CD4-positive, alpha-beta T cell (primary cell): ENCODE data around the gene RAD51B. TPM values are rescaled to one million over a fixed set of nuclear protein-coding genes. Genes with fewer than 3 reads are reported as not detected.

Experiments
- ATAC-seq: fragments of 200-7000 bp; cut with Tn5 transposase; one replicate; pipeline ENCODE4 v1.10.0; 2022; ENCODE audit warnings: mild to moderate bottlenecking; ENCODE audit not compliant: poor library complexity
- CTCF ChIA-PET: fragments of 350-600 bp; sonication (Branson Sonifier 250); formaldehyde crosslinking; loops from one replicate; lab custom pipeline; 2021; ENCODE audit warnings: antibody characterized with exemption, inconsistent platforms; lab: Charles Lee
- POLR2A ChIA-PET: fragments of 350-600 bp; sonication (Branson Sonifier 250); formaldehyde crosslinking; loops from one replicate; lab custom pipeline; 2021; ENCODE audit warnings: antibody characterized with exemption, inconsistent platforms; lab: Charles Lee
- DNase-seq, 14 experiments: peaks; one replicate each; pipeline ENCODE4 v3.0.0-alpha.2; 2013 to 2020; ENCODE audit warnings: mixed read lengths in 2 of 14
- H3K27ac ChIP-seq, 2 donors: one replicate each; pipeline versions ENCODE4 v1.5.1 to v1.7.0; 2013; ENCODE audit warnings: low read length in 2 of 2, low read depth in 1 of 2, mild to moderate bottlenecking in 1 of 2
- H3K27me3 ChIP-seq, 2 experiments: 1 replicate in 1 of 2; 2 replicates in 1 of 2; pipeline versions ENCODE4 v1.6.1 to v1.7.0; 2013; ENCODE audit warnings: low read length in 2 of 2, control low read depth in 1 of 2, mild to moderate bottlenecking in 1 of 2, moderate library complexity in 1 of 2; ENCODE audit not compliant: insufficient read depth in 2 of 2, control insufficient read depth in 1 of 2
- H3K36me3 ChIP-seq: one replicate; pipeline ENCODE4 v1.6.1; 2013; ENCODE audit warnings: low read length, control low read depth; ENCODE audit not compliant: insufficient read depth
- H3K4me1 ChIP-seq: one replicate; pipeline ENCODE4 v1.6.1; 2013; ENCODE audit warnings: low read length, control low read depth; ENCODE audit not compliant: insufficient read depth
- H3K4me3 ChIP-seq: one replicate; pipeline ENCODE4 v1.5.1; 2013; ENCODE audit warnings: mild to moderate bottlenecking, low read length, moderate library complexity
- H3K9me3 ChIP-seq, 2 experiments: 1 replicate in 1 of 2; 2 replicates in 1 of 2; pipeline versions ENCODE4 v1.6.1 to v1.7.0; 2013; ENCODE audit warnings: low read length in 2 of 2, mild to moderate bottlenecking in 2 of 2, control low read depth in 1 of 2, moderate library complexity in 1 of 2; ENCODE audit not compliant: control insufficient read depth in 1 of 2, insufficient read depth in 1 of 2
- H3K27ac Mint-ChIP-seq: one replicate; pipeline ENCODE4 v1.8.0; 2020; ENCODE audit warnings: mixed read lengths
- H3K27me3 Mint-ChIP-seq: one replicate; pipeline ENCODE4 v1.8.0; 2021; ENCODE audit warnings: mixed read lengths
- H3K36me3 Mint-ChIP-seq: one replicate; pipeline ENCODE4 v1.8.0; 2021; ENCODE audit warnings: low read depth, mixed read lengths
- H3K4me1 Mint-ChIP-seq: one replicate; pipeline ENCODE4 v1.8.0; 2021; ENCODE audit warnings: low read depth, mixed read lengths
- H3K4me3 Mint-ChIP-seq: one replicate; pipeline ENCODE4 v1.8.0; 2020; ENCODE audit warnings: mild to moderate bottlenecking, mixed read lengths
- H3K9me3 Mint-ChIP-seq: one replicate; pipeline ENCODE4 v1.8.0; 2020; ENCODE audit warnings: mixed read lengths
- CTCF ChIP-seq: fragments of 200-600 bp; IDR thresholded peaks from one replicate; pipeline ENCODE4 v1.8.0; 2022; ENCODE audit warnings: antibody characterized with exemption, mild to moderate bottlenecking
- intact Hi-C, 2 experiments: fragments of 100-400 bp; cut with DNase I in 1 of 2; cut with micrococcal nuclease in 1 of 2; formaldehyde crosslinking; loops; one replicate each; pipeline versions ENCODE4 v1.15.1 to v1.9.0; 2023 to 2025; cut with DNase I, micrococcal nuclease
- total RNA-seq, 174 experiments: library from RNA in 2 of 174; stranded (reverse) in 2 of 174; gene quantifications; one replicate each; pipeline ENCODE4 v1.2.3 and lab custom pipeline; 2021 to 2026

The RAD51B gene
- total RNA-seq, 2 experiments from 2014 or later = 18.4 to 20.0 TPM

GRCh38 chr14:67926821-67927220 lies 107.2 kb downstream of the RAD51B start:
- Mint-ChIP-seq H3K27ac (no peak overlapping the region), H3K9me3 (peaks cover 13% of the 10 kb centered on the region), H3K4me1 (no peaks in the 10 kb centered on the region), H3K27me3 (no peaks in the 10 kb centered on the region), H3K36me3 (peaks cover 44% of the 10 kb centered on the region), H3K4me3 (no peak overlapping the region)
- Histone ChIP-seq H3K27me3 (no peaks in the 10 kb centered on the region), H3K27ac (no peak overlapping the region), H3K4me3 (no peak overlapping the region), H3K36me3 (no peaks in the 10 kb centered on the region), H3K9me3 (peaks cover 17 to 26% of the 10 kb centered on the region in 2 experiments), H3K4me1 (no peaks in the 10 kb centered on the region)
- ChIA-PET CTCF (no interaction called here), POLR2A (no interaction called here)
- ATAC-seq = no peak
- no peak for TF ChIP-seq CTCF
- intact Hi-C loops = no loop called here
- no peak for DNase-seq

- peaks cover 13% of the 10 kb centered on the region for H3K9me3 Mint-ChIP-seq
- CTCF ChIA-PET = no interaction called here
- intact Hi-C loops = no loop called here
- no peak overlapping the region for H3K4me3 Mint-ChIP-seq
- H3K4me1 Mint-ChIP-seq = no peaks in the 10 kb centered on the region
- no peak overlapping the region for H3K4me3 ChIP-seq
- POLR2A ChIA-PET = no interaction called here
- H3K9me3 ChIP-seq = peaks cover 17 to 26% of the 10 kb centered on the region in 2 experiments
- no peak overlapping the region for H3K27ac ChIP-seq
- DNase-seq (no peak), ATAC-seq (no peak)
- no peak overlapping the region for H3K27ac Mint-ChIP-seq
- H3K36me3 Mint-ChIP-seq = peaks cover 44% of the 10 kb centered on the region
- H3K4me1 ChIP-seq = no peaks in the 10 kb centered on the region
- no peaks in the 10 kb centered on the region for H3K27me3 ChIP-seq
- H3K27me3 Mint-ChIP-seq = no peaks in the 10 kb centered on the region
- TF ChIP-seq CTCF = no peak
- H3K36me3 ChIP-seq = no peaks in the 10 kb centered on the region
These were observed 107.7 kb downstream of the RAD51B start for GRCh38 chr14:67927244-67927643.

- H3K36me3 Mint-ChIP-seq = peaks cover 44% of the 10 kb centered on the region
These were observed 108.8 kb downstream of the RAD51B start for GRCh38 chr14:67928375-67928774.

More at GRCh38 chr14:67928375-67928774, 108.8 kb downstream of the RAD51B start:
- no peaks in the 10 kb centered on the region for H3K36me3 ChIP-seq
- H3K4me3 ChIP-seq = no peak overlapping the region
- H3K9me3 ChIP-seq = peaks cover 17 to 26% of the 10 kb centered on the region in 2 experiments
- H3K27me3 ChIP-seq = no peaks in the 10 kb centered on the region
- POLR2A ChIA-PET = no interaction called here
- ATAC-seq (no peak), DNase-seq (no peak)
- H3K27me3 Mint-ChIP-seq = no peaks in the 10 kb centered on the region
- no peak for TF ChIP-seq CTCF
- H3K27ac Mint-ChIP-seq = no peak overlapping the region
- no peaks in the 10 kb centered on the region for H3K4me1 Mint-ChIP-seq
- CTCF ChIA-PET = no interaction called here
- peaks cover 13% of the 10 kb centered on the region for H3K9me3 Mint-ChIP-seq
- intact Hi-C loops = no loop called here
- no peak overlapping the region for H3K27ac ChIP-seq
- H3K4me3 Mint-ChIP-seq = no peak overlapping the region
- no peaks in the 10 kb centered on the region for H3K4me1 ChIP-seq
